ENCODE measurements around the gene GALNT13.

DNA sequence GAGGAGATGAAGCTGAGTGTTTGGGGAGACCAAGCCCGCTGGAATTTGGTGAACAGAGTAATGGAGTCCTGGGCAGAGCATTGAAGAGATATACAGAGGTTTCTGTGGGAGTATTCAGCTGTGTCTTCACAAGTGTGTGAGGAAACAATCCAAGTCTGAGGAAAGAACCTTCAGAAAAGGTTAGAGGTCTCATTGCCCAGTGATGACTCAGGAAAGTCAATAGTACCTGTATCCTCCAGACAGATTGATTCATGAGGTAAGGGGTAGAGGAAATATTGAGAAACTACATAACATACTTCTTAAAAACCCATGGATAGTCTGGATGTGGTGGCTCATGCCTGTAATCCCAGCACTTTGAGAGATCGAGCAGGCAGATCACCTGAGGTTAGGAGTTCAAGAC, 392.3 kb downstream of the GALNT13 start:
- TF ChIP-seq CREB1 (IDR thresholded peaks at IDR 0.05; ENCODE audit: low read depth) (no peak), FOS (IDR thresholded peaks at IDR 0.05; ENCODE audit: borderline replicate concordance, extremely low read depth, insufficient read length) (no peak), KLF5 (IDR thresholded peaks at IDR 0.05; ENCODE audit: partially characterized antibody) (no peak)
- TF ChIP-seq, protein P1, sequence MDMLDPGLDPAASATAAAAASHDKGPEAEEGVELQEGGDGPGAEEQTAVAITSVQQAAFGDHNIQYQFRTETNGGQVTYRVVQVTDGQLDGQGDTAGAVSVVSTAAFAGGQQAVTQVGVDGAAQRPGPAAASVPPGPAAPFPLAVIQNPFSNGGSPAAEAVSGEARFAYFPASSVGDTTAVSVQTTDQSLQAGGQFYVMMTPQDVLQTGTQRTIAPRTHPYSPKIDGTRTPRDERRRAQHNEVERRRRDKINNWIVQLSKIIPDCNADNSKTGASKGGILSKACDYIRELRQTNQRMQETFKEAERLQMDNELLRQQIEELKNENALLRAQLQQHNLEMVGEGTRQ (IDR thresholded peaks at IDR 0.05; ENCODE audit: borderline replicate concordance, low read depth, low read length) = no peak

Measured in GM12878 (cell line).